HepG2 (cell line): ENCODE measurements around the gene ADGRG6. TPM values are rescaled to one million over a fixed set of nuclear protein-coding genes. Genes with fewer than 3 reads are reported as not detected.
"Not testable (repeated sequence)": the region's sequence is repeated elsewhere in the genome, so short reads cannot be mapped to it uniquely, and the experiment has no call there.

Experiments used
- ATAC-seq: fragments of 200-7000 bp; cut with Tn5 transposase; 3 replicates; pipeline ENCODE4 v1.9.1; 2020; ENCODE audit warnings: mild to moderate bottlenecking, moderate library complexity
- BruUV-seq: library from RNA; stranded (reverse); fragments of 400-500 nt; replicated peaks from 2 replicates; lab custom pipeline; 2021; lab: Mats Ljungman, UMichigan
- CTCF ChIA-PET: fragments of 300-600 bp; formaldehyde crosslinking; extraction: SDS; loops from one replicate; lab custom pipeline; 2021; ENCODE audit warnings: low total read pairs, inconsistent platforms, low intra/inter-chr PET ratio; lab: Yijun Ruan, JAX
- POLR2A ChIA-PET: fragments of 350-600 bp; sonication (Branson Sonifier 250); formaldehyde crosslinking; loops from one replicate; lab custom pipeline; 2020; ENCODE audit warnings: antibody characterized with exemption, inconsistent platforms; lab: Yijun Ruan, JAX
- DNase-seq: peaks from one replicate; pipeline ENCODE4 v3.0.0-alpha.2; 2015; ENCODE audit warnings: low spot score
- FAIRE-seq: peaks from 3 replicates; lab custom pipeline; 2011; peaks lifted over from hg19 to GRCh38; lab: Jason Lieb, UNC
- H2AFZ ChIP-seq: one replicate; pipeline ENCODE4 v1.6.1; 2011; ENCODE audit warnings: low read length, inconsistent platforms
- H3K27ac ChIP-seq: fragments of 300-600 bp; 3 replicates; pipeline ENCODE4 v1.8.0; 2011; ENCODE audit warnings: mixed run types, mild to moderate bottlenecking, mixed read lengths, low read length, inconsistent platforms; ENCODE audit not compliant: insufficient read depth; ENCODE audit errors: extremely low read length
- H3K27me3 ChIP-seq, 2 experiments: fragments of 200-600 bp in 1 of 2; 2 replicates in 1 of 2; 3 replicates in 1 of 2; pipeline versions ENCODE4 v1.6.0 to v1.8.0; 2011; ENCODE audit warnings: low read length in 2 of 2, mild to moderate bottlenecking in 2 of 2, moderate library complexity in 2 of 2, inconsistent platforms in 1 of 2; ENCODE audit not compliant: insufficient read depth in 2 of 2, control insufficient read depth in 1 of 2
- H3K36me3 ChIP-seq, 2 experiments: fragments of 200-600 bp in 1 of 2; replicated peaks in 1 of 2; 2 replicates in 1 of 2; 3 replicates in 1 of 2; pipeline versions ENCODE4 v1.5.1 to v1.8.0; 2011; ENCODE audit warnings: low read length in 2 of 2, inconsistent platforms in 1 of 2; ENCODE audit not compliant: insufficient read depth in 2 of 2, control insufficient read depth in 1 of 2
- H3K4me1 ChIP-seq: 2 replicates; pipeline ENCODE4 v1.5.1; 2012; ENCODE audit warnings: low read length, inconsistent platforms; ENCODE audit not compliant: insufficient read depth
- H3K4me2 ChIP-seq: 2 replicates; pipeline ENCODE4 v1.6.0; 2011; ENCODE audit warnings: low read depth, low read length, inconsistent platforms
- H3K4me3 ChIP-seq, 3 experiments: fragments of 200-600 bp in 1 of 3; sonication (generic), shearing (Covaris generic) in 1 of 3; replicated peaks in 1 of 3; 2 replicates each; pipeline ENCODE4 v1.5.1; 2011 to 2016; ENCODE audit warnings: low read length in 3 of 3, inconsistent platforms in 2 of 3, low read depth in 2 of 3, mild to moderate bottlenecking in 2 of 3, control low read depth in 1 of 3, mixed read lengths in 1 of 3; ENCODE audit not compliant: insufficient read depth in 1 of 3
- H3K79me2 ChIP-seq: one replicate; pipeline ENCODE4 v1.6.1; 2011; ENCODE audit warnings: low read length, inconsistent platforms; ENCODE audit not compliant: insufficient read depth
- H3K9ac ChIP-seq: 2 replicates; pipeline ENCODE4 v1.6.0; 2011; ENCODE audit warnings: mild to moderate bottlenecking, low read depth, low read length, inconsistent platforms; ENCODE audit not compliant: insufficient read depth
- H3K9me3 ChIP-seq: 2 replicates; pipeline ENCODE4 v1.5.1; 2012; ENCODE audit warnings: mild to moderate bottlenecking, low read length
- H4K20me1 ChIP-seq: 2 replicates; pipeline ENCODE4 v1.6.0; 2011; ENCODE audit warnings: inconsistent platforms, mild to moderate bottlenecking, low read length, moderate library complexity; ENCODE audit not compliant: insufficient read depth
- ATF1 ChIP-seq: IDR thresholded peaks from 2 replicates; pipeline ENCODE4 v1.6.1; 2016; ENCODE audit warnings: mild to moderate bottlenecking, control low read depth
- ATF3 ChIP-seq: sonication (generic); formaldehyde crosslinking; IDR thresholded peaks from 2 replicates; pipeline ENCODE4 v1.4.0; 2020; ENCODE audit warnings: missing genetic modification reagents
- FOXP1 ChIP-seq, 2 experiments: fragments of 450-650 bp in 1 of 2; IDR thresholded peaks; 2 replicates each; pipeline ENCODE4 v1.6.1; 2017 to 2018; ENCODE audit warnings: antibody characterized with exemption in 1 of 2
- KLF12 ChIP-seq: sonication (generic); formaldehyde crosslinking; IDR thresholded peaks from 2 replicates; pipeline ENCODE4 v1.4.0; 2020; ENCODE audit warnings: missing genetic modification reagents, borderline replicate concordance
- KLF15 ChIP-seq: sonication (generic); formaldehyde crosslinking; IDR thresholded peaks from 2 replicates; pipeline ENCODE4 v1.8.1; 2023; ENCODE audit warnings: borderline replicate concordance, mild to moderate bottlenecking, inconsistent platforms, missing genetic modification reagents, mixed read lengths
- POLR2A ChIP-seq, 2 experiments: IDR thresholded peaks; 2 replicates each; pipeline ENCODE4 v1.6.1; 2011; ENCODE audit warnings: low read depth in 2 of 2, low read length in 2 of 2, mild to moderate bottlenecking in 1 of 2, moderate library complexity in 1 of 2; ENCODE audit not compliant: insufficient read depth in 1 of 2
- SIX4 ChIP-seq: sonication (generic); formaldehyde crosslinking; IDR thresholded peaks from 2 replicates; pipeline ENCODE4 v1.4.0; 2020; ENCODE audit warnings: missing genetic modification reagents
- ZNF280B ChIP-seq: sonication (generic); formaldehyde crosslinking; IDR thresholded peaks from 2 replicates; pipeline ENCODE4 v1.5.0; 2020; ENCODE audit warnings: missing genetic modification reagents, mild to moderate bottlenecking, borderline replicate concordance
- WGBS: methylation state at CpG from one replicate; pipeline ENCODE4 v1.1.6; 2017; ENCODE audit warnings: low lambda C conversion rate; 5-methylcytosine and 5-hydroxymethylcytosine counted together
- in situ Hi-C: cut with HindIII; loops from 2 replicates; pipeline ENCODE4 v1.10.0; 2017; ENCODE audit warnings: low pct_unique_long_range_greater_than_20kb; ENCODE audit not compliant: extremely low pct_ligation_motif_present
- intact Hi-C: fragments of 100-400 bp; cut with micrococcal nuclease; formaldehyde crosslinking; loops from one replicate; pipeline ENCODE4 v1.10.0; 2022; ENCODE audit not compliant: unreplicated experiment
- polyA plus RNA-seq, 8 experiments: library from polyadenylated mRNA; depleted of rRNA in 3 of 8; stranded (reverse) in 7 of 8; unstranded in 1 of 8; fragments of >200 nt; fragmentation: Illumina TruSeq in 4 of 8; extraction: Trizol in 4 of 8; gene quantifications; 2 replicates each; pipeline versions ENCODE4 v1.2.1 to v1.2.3, GENCODE V29; 2011 to 2016; ENCODE audit warnings: low read depth in 4 of 8, missing spikeins in 1 of 8, mixed read lengths in 1 of 8; ENCODE audit not compliant: insufficient read depth in 1 of 8
- total RNA-seq, 5 experiments: library from RNA; depleted of rRNA; stranded (reverse); fragments of >200 nt; fragmentation: Illumina TruSeq; extraction: Trizol; gene quantifications; 2 replicates each; pipeline ENCODE4 v1.2.3, GENCODE V29; 2016; ENCODE audit warnings: low read depth in 1 of 5

The ADGRG6 gene
- total and polyA plus RNA-seq, 2 of the 13 experiments (the other 11 are each of a cell fraction or from before 2014, with no cell fraction given), result 129 to 249 TPM

GRCh38 chr6:142343938-142344337 is 42.1 kb downstream of the ADGRG6 start:
- no peak for DNase-seq
- H3K9me3 ChIP-seq, result no peaks in the 10 kb centered on the region
- in situ Hi-C loops (no loop called here), intact Hi-C loops (no loop called here)
- H3K79me2 ChIP-seq, result peaks cover 93% of the 10 kb centered on the region
- H3K27me3 ChIP-seq, result no peaks in the 10 kb centered on the region
- 98% methylated on average over 1 of the region's 1 CpG for WGBS
- ATAC-seq, result no peak
- no peak overlapping the region for H2AFZ ChIP-seq
- peaks cover 29% of the 10 kb centered on the region for H3K4me1 ChIP-seq
- H3K27ac ChIP-seq, result no peak overlapping the region
- no peak overlapping the region for H3K9ac ChIP-seq
- H3K4me2 ChIP-seq, result no peak overlapping the region
- peaks cover 1 to 12% of the 10 kb centered on the region in 2 experiments; a peak in 4 of 5 replicates for H3K36me3 ChIP-seq
- peaks cover 9% of the 10 kb centered on the region; the same call in 1 of the 2 replicates for H4K20me1 ChIP-seq
- POLR2A ChIA-PET, result no interaction called here
- TF ChIP-seq POLR2A (IDR thresholded peaks at IDR 0.05; ENCODE audit: insufficient read depth in 1 of 2, low read depth in 2 of 2, low read length in 2 of 2) (no peak), ATF3 (CRISPR knock-in tag) (no peak), FOXP1 (IDR thresholded peaks at IDR 0.05) (no peak), FOXP1 (CRISPR knock-in tag; IDR thresholded peaks at IDR 0.05) (no peak), ZNF280B (no peak), ATF1 (CRISPR knock-in tag) (0 out of 2 replicates have a peak, but pooled peaks have one; percentile 34), SIX4 (CRISPR knock-in tag) (no peak), KLF15 (CRISPR knock-in tag) (no peak)
- TF ChIP-seq, all 625 proteins: peak for 1
- CTCF ChIA-PET, result no interaction called here
- FAIRE-seq, result no peak
- no peak overlapping the region for H3K4me3 ChIP-seq
- no TSS peak for BruUV-seq

GRCh38 chr6:142345261-142345660 is 43.5 kb downstream of the ADGRG6 start:
- Histone ChIP-seq H3K9ac (no peak overlapping the region), H2AFZ (no peak overlapping the region), H3K79me2 (peaks cover 93% of the 10 kb centered on the region), H3K27me3 (no peaks in the 10 kb centered on the region), H3K4me1 (peaks cover 29% of the 10 kb centered on the region), H4K20me1 (peaks cover 13% of the 10 kb centered on the region; the same call in 1 of the 2 replicates), H3K4me2 (no peak overlapping the region), H3K9me3 (no peaks in the 10 kb centered on the region), H3K4me3 (no peak overlapping the region), H3K36me3 (peaks cover 3 to 7% of the 10 kb centered on the region in 2 experiments; a peak in 4 of 5 replicates), H3K27ac (no peak overlapping the region)
- ATAC-seq, result no peak
- no peak for FAIRE-seq
- TF ChIP-seq KLF12, result no peak
- BruUV-seq, result no TSS peak
- ChIA-PET POLR2A (no interaction called here), CTCF (no interaction called here)
- WGBS, result 98% methylated on average over 1 of the region's 1 CpG
- DNase-seq, result no peak
- in situ Hi-C loops (no loop called here), intact Hi-C loops (no loop called here)

- intact Hi-C loops, FAIRE-seq, in situ Hi-C loops, H3K9ac ChIP-seq, H2AFZ ChIP-seq, H3K27ac ChIP-seq, BruUV-seq, DNase-seq, H3K36me3 ChIP-seq, CTCF ChIA-PET, H3K4me3 ChIP-seq, H3K4me2 ChIP-seq, H3K9me3 ChIP-seq, ATAC-seq, H3K27me3 ChIP-seq, POLR2A ChIA-PET: not testable (repeated sequence)
- Histone ChIP-seq H4K20me1 (peaks cover 10% of the 10 kb centered on the region; the same call in 1 of the 2 replicates), H3K4me1 (peaks cover 29% of the 10 kb centered on the region), H3K79me2 (peaks cover 89% of the 10 kb centered on the region)
- 98% methylated on average over 3 of the region's 3 CpGs for WGBS
These were observed 44.4 kb downstream of the ADGRG6 start for GRCh38 chr6:142346166-142346565.
